Ramos (cell line): ENCODE results near the gene AEBP1.

Experiments
- in situ Hi-C: fragments of 300-500 bp; cut with MboI; formaldehyde crosslinking; loops from one replicate; pipeline ENCODE4 v1.14.3; 2022; ENCODE audit warnings: low sequenced_read_pairs; ENCODE audit not compliant: unreplicated experiment

AEBP1 gene

GRCh38 chr7:44132039-44132438 is 27.9 kb downstream of the AEBP1 start:
- in situ Hi-C loops: no loop called here

GRCh38 chr7:44133295-44133694 is 29.1 kb downstream of the AEBP1 start:
- in situ Hi-C loops: no loop called here

- in situ Hi-C loops: no loop called here
Measured at GRCh38 chr7:44134943-44135628, 30.9 kb downstream of the AEBP1 start.

- in situ Hi-C loops: no loop called here
Measured at GRCh38 chr7:44136731-44137130, 32.6 kb downstream of the AEBP1 start.

- in situ Hi-C loops: no loop called here
Measured at GRCh38 chr7:44138698-44139097, 34.6 kb downstream of the AEBP1 start.

- in situ Hi-C loops: no loop called here
Measured at GRCh38 chr7:44139311-44140010, 35.3 kb downstream of the AEBP1 start.

GRCh38 chr7:44140341-44140740 is 36.2 kb downstream of the AEBP1 start:
- in situ Hi-C loops: no loop called here

GRCh38 chr7:44141221-44141850 is 37.2 kb downstream of the AEBP1 start, which contains the start of gene MYL7:
Gene MYL7, minus strand, starts transcription at chr7:44141332. Its CDS starts 27 bp downstream, at chr7:44141305.
- in situ Hi-C loops: no loop called here

- in situ Hi-C loops: no loop called here
Measured at GRCh38 chr7:44142028-44142427, 37.9 kb downstream of the AEBP1 start.

- in situ Hi-C loops: no loop called here
Measured at GRCh38 chr7:44143646-44144250, 39.6 kb downstream of the AEBP1 start.

- in situ Hi-C loops: no loop called here
Measured at GRCh38 chr7:44144426-44144967, 40.4 kb downstream of the AEBP1 start.

- in situ Hi-C loops: no loop called here
Measured at GRCh38 chr7:44144968-44145478, 40.9 kb downstream of the AEBP1 start.

GRCh38 chr7:44145479-44145968 is 41.4 kb downstream of the AEBP1 start:
- in situ Hi-C loops: no loop called here

- in situ Hi-C loops: no loop called here
Measured at GRCh38 chr7:44145969-44146911, 42.1 kb downstream of the AEBP1 start.

GRCh38 chr7:44147026-44147991 is 43.2 kb downstream of the AEBP1 start:
- in situ Hi-C loops: no loop called here

- in situ Hi-C loops: no loop called here
Measured at GRCh38 chr7:44148166-44148565, 44.0 kb downstream of the AEBP1 start.

- in situ Hi-C loops: no loop called here
Measured at GRCh38 chr7:44148961-44149536, 44.9 kb downstream of the AEBP1 start.
